Hypothalamus (tissue), 51 donors: ENCODE results near the gene ADGRA3.

Experiments
- DNase-seq, 51 donors: peaks; one replicate each; lab custom pipeline; 2025; lab: John Stamatoyannopoulos, UW

Gene ADGRA3

GRCh38 chr4:22372986-22373385 is 142.9 kb downstream of the ADGRA3 start:
- no peak for DNase-seq

GRCh38 chr4:22369901-22370562 is 145.8 kb downstream of the ADGRA3 start:
- DNase-seq, result no peak

- DNase-seq, result no peak
Measured at GRCh38 chr4:22363787-22364186, 152.1 kb downstream of the ADGRA3 start.

- no peak for DNase-seq
Measured at GRCh38 chr4:22363036-22363435, 152.8 kb downstream of the ADGRA3 start.

- peak in 2 of 51 donors; percentile 29 to 40 for DNase-seq
Measured at GRCh38 chr4:22356987-22357596, 158.8 kb downstream of the ADGRA3 start.

- DNase-seq, result no peak
Measured at GRCh38 chr4:22348410-22348809, 167.5 kb downstream of the ADGRA3 start.

- DNase-seq, result peak in 8 of 51 donors; percentile 5 to 54 (median 26)
Measured at GRCh38 chr4:22345678-22346077, 170.2 kb downstream of the ADGRA3 start.

- no peak for DNase-seq
Measured at GRCh38 chr4:22345055-22345454, 170.8 kb downstream of the ADGRA3 start.

- no peak for DNase-seq
Measured at GRCh38 chr4:22343606-22344005, 172.3 kb downstream of the ADGRA3 start.

GRCh38 chr4:22339491-22339890 is 176.4 kb downstream of the ADGRA3 start:
- DNase-seq, result peak in 10 of 51 donors; percentile 1 to 48 (median 10)

- peak in 1 of 51 donors; percentile 11 for DNase-seq
Measured at GRCh38 chr4:22338796-22339195, 177.1 kb downstream of the ADGRA3 start.
